Caco-2 (cell line): Measurements from ENCODE around the gene MORN5. TPM values are rescaled to one million over a fixed set of nuclear protein-coding genes. Genes with fewer than 3 reads are reported as not detected.

Experiments used
- BruUV-seq: library from RNA; stranded (reverse); fragments of 400-500 nt; replicated peaks from 2 replicates; lab custom pipeline; 2021; lab: Mats Ljungman, UMichigan
- CTCF ChIA-PET: fragments of 300-600 bp; sonication (Branson Sonifier 250); formaldehyde crosslinking; loops from one replicate; lab custom pipeline; 2022; ENCODE audit warnings: antibody characterized with exemption; lab: Charles Lee
- POLR2A ChIA-PET: fragments of 300-600 bp; sonication (Branson Sonifier 250); formaldehyde crosslinking; loops from one replicate; lab custom pipeline; 2022; ENCODE audit warnings: antibody characterized with exemption; lab: Charles Lee
- DNase-seq, 2 experiments: peaks; one replicate each; pipeline versions ENCODE4 v3.0.0 to v3.0.0-alpha.2; 2020 to 2022
- H3K27me3 ChIP-seq: replicated peaks from 2 replicates; pipeline ENCODE4 v1.6.0; 2011; ENCODE audit warnings: low read length; ENCODE audit not compliant: control insufficient read depth, insufficient read depth
- H3K36me3 ChIP-seq: 2 replicates; pipeline ENCODE4 v1.5.1; 2011; ENCODE audit warnings: low read length; ENCODE audit not compliant: control insufficient read depth, insufficient read depth
- H3K4me1 ChIP-seq: fragments of 250-450 bp; sonication (Bioruptor Pico); 2 replicates; pipeline ENCODE4 v1.5.1; 2020; ENCODE audit warnings: mild to moderate bottlenecking
- H3K4me3 ChIP-seq: 2 replicates; pipeline ENCODE4 v1.5.1; 2011; ENCODE audit warnings: low read depth, mild to moderate bottlenecking, control low read depth, low read length
- H3K9me3 ChIP-seq: fragments of 250-450 bp; sonication (Bioruptor Pico); 2 replicates; pipeline ENCODE4 v1.5.1; 2020; ENCODE audit warnings: mild to moderate bottlenecking, moderate library complexity
- H3K27ac Mint-ChIP-seq: one replicate; pipeline ENCODE4 v1.8.0; 2022; ENCODE audit warnings: mixed read lengths; ENCODE audit not compliant: unreplicated experiment
- H3K27me3 Mint-ChIP-seq: one replicate; pipeline ENCODE4 v1.8.0; 2022; ENCODE audit warnings: mixed read lengths; ENCODE audit not compliant: insufficient read depth, unreplicated experiment
- H3K36me3 Mint-ChIP-seq: one replicate; pipeline ENCODE4 v1.8.0; 2022; ENCODE audit warnings: mild to moderate bottlenecking, mixed read lengths; ENCODE audit not compliant: insufficient read depth, unreplicated experiment
- H3K4me1 Mint-ChIP-seq: one replicate; pipeline ENCODE4 v1.8.0; 2022; ENCODE audit warnings: low read depth, mixed read lengths; ENCODE audit not compliant: unreplicated experiment
- H3K4me3 Mint-ChIP-seq: one replicate; pipeline ENCODE4 v1.8.0; 2022; ENCODE audit warnings: mild to moderate bottlenecking, moderate library complexity, mixed read lengths; ENCODE audit not compliant: unreplicated experiment
- H3K9me3 Mint-ChIP-seq: one replicate; pipeline ENCODE4 v1.8.0; 2022; ENCODE audit warnings: mixed read lengths; ENCODE audit not compliant: unreplicated experiment
- CTCF ChIP-seq, 2 experiments: fragments of 200-600 bp in 1 of 2; IDR thresholded peaks; 1 replicate in 1 of 2; 2 replicates in 1 of 2; pipeline versions ENCODE4 v1.5.1 to v1.8.0; 2011 to 2022; ENCODE audit warnings: antibody characterized with exemption in 1 of 2, control low read depth in 1 of 2, inconsistent platforms in 1 of 2, low read depth in 1 of 2, low read length in 1 of 2, mild to moderate bottlenecking in 1 of 2, moderate library complexity in 1 of 2; ENCODE audit not compliant: insufficient read depth in 1 of 2, severe bottlenecking in 1 of 2, unreplicated experiment in 1 of 2
- intact Hi-C: fragments of 100-400 bp; cut with micrococcal nuclease; formaldehyde crosslinking; loops from one replicate; pipeline ENCODE4 v1.10.0; 2022; ENCODE audit not compliant: unreplicated experiment
- total RNA-seq: library from RNA; stranded (reverse); gene quantifications from 2 replicates; pipeline ENCODE4 v1.2.3, GENCODE V29; 2022

Gene MORN5
- total RNA-seq, 1 experiment from 2014 or later: not detected

DNA sequence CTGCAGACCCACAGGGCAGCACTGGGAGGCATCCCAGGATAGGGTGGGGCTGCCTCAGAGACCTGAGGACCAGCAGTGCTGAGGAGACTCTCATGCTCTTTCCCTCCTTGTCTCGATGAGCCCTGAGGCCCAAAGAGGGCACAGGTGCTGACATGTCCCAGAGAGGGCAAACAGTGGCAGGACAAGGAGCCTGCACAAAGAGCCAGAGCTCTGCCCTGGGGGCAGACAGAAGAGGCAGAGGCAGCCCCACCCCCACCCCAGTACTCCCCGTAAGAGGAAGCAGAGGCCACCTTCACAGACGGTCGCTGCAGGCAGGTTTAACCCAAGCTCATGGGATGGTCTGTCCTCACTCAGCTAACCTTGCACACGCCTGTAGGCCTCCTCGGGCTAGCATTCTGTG lies 37.2 kb upstream of the MORN5 start:
- no peaks in the 10 kb centered on the region for H3K27me3 ChIP-seq
- no peaks in the 10 kb centered on the region for H3K9me3 Mint-ChIP-seq
- POLR2A ChIA-PET: no interaction called here
- no peak overlapping the region for H3K4me3 ChIP-seq
- no TSS peak for BruUV-seq
- H3K4me3 Mint-ChIP-seq: no peak overlapping the region
- intact Hi-C loops: no loop called here
- H3K4me1 ChIP-seq: peaks cover 9% of the 10 kb centered on the region; the same call in 1 of the 2 replicates
- no peak overlapping the region for H3K27ac Mint-ChIP-seq
- H3K36me3 Mint-ChIP-seq: no peaks in the 10 kb centered on the region
- no peaks in the 10 kb centered on the region for H3K9me3 ChIP-seq
- DNase-seq: no peak
- H3K27me3 Mint-ChIP-seq: peaks cover 3% of the 10 kb centered on the region
- TF ChIP-seq CTCF (IDR thresholded peaks at IDR 0.05; ENCODE audit: insufficient read depth in 1 of 2, low read depth in 1 of 2, low read length in 1 of 2, severe bottlenecking in 1 of 2, unreplicated experiment in 1 of 2): no peak
- CTCF ChIA-PET: interaction anchor here (0.6 to 8.4 kb wide), 8 partner anchors 15 to 1677 kb away, joined by 3 to 175 read pairs (median 4); no protein-coding TSS in a partner anchor
- no peaks in the 10 kb centered on the region for H3K4me1 Mint-ChIP-seq
- no peaks in the 10 kb centered on the region for H3K36me3 ChIP-seq

GRCh38 chr9:122122903-122123632 lies 36.6 kb upstream of the MORN5 start:
- H3K27ac Mint-ChIP-seq: no peak overlapping the region
- H3K27me3 Mint-ChIP-seq: peaks cover 3% of the 10 kb centered on the region
- no peak overlapping the region for H3K4me3 Mint-ChIP-seq
- H3K36me3 ChIP-seq: no peaks in the 10 kb centered on the region
- TF ChIP-seq CTCF (IDR thresholded peaks at IDR 0.05; ENCODE audit: insufficient read depth in 1 of 2, low read depth in 1 of 2, low read length in 1 of 2, severe bottlenecking in 1 of 2, unreplicated experiment in 1 of 2): peak; percentile 97 to 100
- peak; percentile 70 to 81 for DNase-seq
- no peaks in the 10 kb centered on the region for H3K9me3 ChIP-seq
- ChIA-PET CTCF (interaction anchor here (0.6 to 8.4 kb wide), 10 partner anchors 15 to 1678 kb away, joined by 3 to 175 read pairs (median 3); no protein-coding TSS in a partner anchor), POLR2A (no interaction called here)
- no peaks in the 10 kb centered on the region for H3K4me1 Mint-ChIP-seq
- no peaks in the 10 kb centered on the region for H3K36me3 Mint-ChIP-seq
- no peaks in the 10 kb centered on the region for H3K27me3 ChIP-seq
- no TSS peak for BruUV-seq
- H3K4me1 ChIP-seq: peaks cover 9% of the 10 kb centered on the region; the same call in 1 of the 2 replicates
- no peak overlapping the region for H3K4me3 ChIP-seq
- H3K9me3 Mint-ChIP-seq: no peaks in the 10 kb centered on the region
- intact Hi-C loops: loop anchor here (1.0 kb wide), 2 partner anchors 24 to 577 kb away; no protein-coding TSS in a partner anchor

DNA sequence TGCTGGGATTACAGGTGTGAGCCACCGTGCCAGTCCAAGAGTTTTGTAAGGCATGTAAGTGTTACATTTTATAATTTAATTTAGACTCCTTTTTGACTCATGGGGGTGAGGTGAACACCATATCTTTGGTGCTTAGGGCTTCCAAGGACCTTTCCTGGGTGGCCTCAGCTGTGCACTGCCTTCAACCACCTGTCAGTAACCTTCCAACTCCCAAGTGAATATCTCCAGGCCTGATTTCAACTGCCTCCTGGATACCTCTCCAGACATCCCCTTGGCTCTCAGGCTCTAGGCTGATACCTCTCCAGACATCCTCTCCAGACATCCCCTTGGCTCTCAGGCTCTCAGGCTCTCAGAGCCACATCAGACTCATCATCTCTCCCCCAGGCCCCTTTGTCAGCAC lies 35.7 kb upstream of the MORN5 start:
- Histone ChIP-seq H3K4me1 (peaks cover 9% of the 10 kb centered on the region; the same call in 1 of the 2 replicates), H3K9me3 (no peaks in the 10 kb centered on the region), H3K36me3 (no peaks in the 10 kb centered on the region), H3K27me3 (no peaks in the 10 kb centered on the region), H3K4me3 (no peak overlapping the region)
- intact Hi-C loops: loop anchor here (2.0 kb wide), 1 partner anchor 687 kb away; no protein-coding TSS in a partner anchor
- ChIA-PET POLR2A (no interaction called here), CTCF (interaction anchor here (1.3 to 8.4 kb wide), 6 partner anchors 21 to 226 kb away, joined by 7 to 175 read pairs (median 14); partner anchors contain the start of genes MRRF and RBM18)
- Mint-ChIP-seq H3K36me3 (no peaks in the 10 kb centered on the region), H3K27me3 (peaks cover 3% of the 10 kb centered on the region), H3K4me3 (no peak overlapping the region), H3K27ac (no peak overlapping the region), H3K4me1 (no peaks in the 10 kb centered on the region), H3K9me3 (no peaks in the 10 kb centered on the region)
- TF ChIP-seq CTCF (IDR thresholded peaks at IDR 0.05; ENCODE audit: insufficient read depth in 1 of 2, low read depth in 1 of 2, low read length in 1 of 2, severe bottlenecking in 1 of 2, unreplicated experiment in 1 of 2): no peak
- DNase-seq: no peak
- BruUV-seq: no TSS peak
